HG03571 (cell line): Measurements from ENCODE around the gene GNG12.
"Not testable (repeated sequence)": the region's sequence is repeated elsewhere in the genome, so short reads cannot be mapped to it uniquely, and the experiment has no call there.

ENCODE experiments used
- ATAC-seq: cut with Tn5 transposase; IDR thresholded peaks from one replicate; pipeline ENCODE4 v1.9.1; 2021; ENCODE audit not compliant: unreplicated experiment

The GNG12 gene

GRCh38 chr1:67735206-67735605, 98.1 kb downstream of the GNG12 start:
- no peak for ATAC-seq

- no peak for ATAC-seq
Observed at GRCh38 chr1:67734323-67734690, 99.0 kb downstream of the GNG12 start.

GRCh38 chr1:67733681-67734322, 99.5 kb downstream of the GNG12 start:
- no peak for ATAC-seq

- no peak for ATAC-seq
Observed at GRCh38 chr1:67732750-67733151, 100.5 kb downstream of the GNG12 start.

- ATAC-seq, result no peak
Observed at GRCh38 chr1:67731322-67731721, 101.9 kb downstream of the GNG12 start.

GRCh38 chr1:67730312-67730711, 103.0 kb downstream of the GNG12 start:
- not testable (repeated sequence) for ATAC-seq

GRCh38 chr1:67729872-67730271, 103.4 kb downstream of the GNG12 start:
- ATAC-seq, result no peak

- no peak for ATAC-seq
Observed at GRCh38 chr1:67726224-67726623, 107.0 kb downstream of the GNG12 start.

GRCh38 chr1:67724928-67725560, 108.2 kb downstream of the GNG12 start:
- ATAC-seq, result no peak

GRCh38 chr1:67723620-67724019, 109.6 kb downstream of the GNG12 start:
- no peak for ATAC-seq

- no peak for ATAC-seq
Observed at GRCh38 chr1:67723126-67723525, 110.1 kb downstream of the GNG12 start.

GRCh38 chr1:67722292-67722944, 110.8 kb downstream of the GNG12 start:
- ATAC-seq, result no peak

GRCh38 chr1:67721650-67722291, 111.5 kb downstream of the GNG12 start:
- no peak for ATAC-seq

- ATAC-seq, result no peak
Observed at GRCh38 chr1:67721112-67721511, 112.2 kb downstream of the GNG12 start.

- no peak for ATAC-seq
Observed at GRCh38 chr1:67719329-67720196, 113.7 kb downstream of the GNG12 start.

- ATAC-seq, result no peak
Observed at GRCh38 chr1:67717876-67718275, 115.4 kb downstream of the GNG12 start.

- ATAC-seq, result no peak
Observed at GRCh38 chr1:67716800-67717199, 116.5 kb downstream of the GNG12 start.

GRCh38 chr1:67715819-67716218, 117.4 kb downstream of the GNG12 start:
- ATAC-seq, result no peak

GRCh38 chr1:67713057-67713846, 120.0 kb downstream of the GNG12 start:
- no peak for ATAC-seq

- ATAC-seq, result no peak
Observed at GRCh38 chr1:67711855-67712212, 121.4 kb downstream of the GNG12 start.
